Amygdala (tissue), 56 donors: Measurements from ENCODE around the gene ADNP.

ENCODE experiments used
- DNase-seq, 56 donors: peaks; one replicate each; lab custom pipeline; 2025; lab: John Stamatoyannopoulos, UW

Gene ADNP

GRCh38 chr20:50932691-50933280 lies 1.5 kb upstream of the ADNP start:
- DNase-seq = no peak

- DNase-seq = no peak
Observed at GRCh38 chr20:50932016-50932485, 814 bp upstream of the ADNP start.

- peak in 2 of 56 donors; percentile 72 to 77 for DNase-seq
Observed at GRCh38 chr20:50930976-50931305, 296 bp downstream of the ADNP start.

GRCh38 chr20:50930139-50930975 lies 880 bp downstream of the ADNP start:
- DNase-seq = peak in 19 of 56 donors; percentile 8 to 49 (median 28)

GRCh38 chr20:50929299-50930138 lies 1.7 kb downstream of the ADNP start:
- peak in 55 of 56 donors; percentile 20 to 93 (median 79) for DNase-seq

GRCh38 chr20:50928469-50928868 lies 2.8 kb downstream of the ADNP start:
- no peak for DNase-seq

GRCh38 chr20:50926530-50926929 lies 4.7 kb downstream of the ADNP start:
- no peak for DNase-seq

GRCh38 chr20:50924261-50924920 lies 6.8 kb downstream of the ADNP start:
- no peak for DNase-seq

GRCh38 chr20:50921803-50922501 lies 9.3 kb downstream of the ADNP start:
- DNase-seq = no peak

GRCh38 chr20:50920997-50921396 lies 10.2 kb downstream of the ADNP start:
- DNase-seq = no peak

- peak in 1 of 56 donors; percentile 29 for DNase-seq
Observed at GRCh38 chr20:50919567-50919966, 11.7 kb downstream of the ADNP start.

- no peak for DNase-seq
Observed at GRCh38 chr20:50918403-50918802, 12.8 kb downstream of the ADNP start.

GRCh38 chr20:50916934-50917333 lies 14.3 kb downstream of the ADNP start:
- no peak for DNase-seq

GRCh38 chr20:50916257-50916656 lies 15.0 kb downstream of the ADNP start:
- no peak for DNase-seq

- DNase-seq = no peak
Observed at GRCh38 chr20:50915424-50915823, 15.8 kb downstream of the ADNP start.

- no peak for DNase-seq
Observed at GRCh38 chr20:50913690-50914375, 17.4 kb downstream of the ADNP start.

- DNase-seq = no peak
Observed at GRCh38 chr20:50911716-50912115, 19.5 kb downstream of the ADNP start.

- DNase-seq = no peak
Observed at GRCh38 chr20:50911030-50911429, 20.2 kb downstream of the ADNP start.

GRCh38 chr20:50909413-50909812 lies 21.8 kb downstream of the ADNP start:
- DNase-seq = no peak
